HG03565 (cell line): ENCODE measurements around the gene ZNF507.

Source experiments
- ATAC-seq: cut with Tn5 transposase; IDR thresholded peaks from one replicate; pipeline ENCODE4 v1.9.1; 2021; ENCODE audit warnings: mild to moderate bottlenecking, moderate library complexity; ENCODE audit not compliant: unreplicated experiment

Gene ZNF507

DNA sequence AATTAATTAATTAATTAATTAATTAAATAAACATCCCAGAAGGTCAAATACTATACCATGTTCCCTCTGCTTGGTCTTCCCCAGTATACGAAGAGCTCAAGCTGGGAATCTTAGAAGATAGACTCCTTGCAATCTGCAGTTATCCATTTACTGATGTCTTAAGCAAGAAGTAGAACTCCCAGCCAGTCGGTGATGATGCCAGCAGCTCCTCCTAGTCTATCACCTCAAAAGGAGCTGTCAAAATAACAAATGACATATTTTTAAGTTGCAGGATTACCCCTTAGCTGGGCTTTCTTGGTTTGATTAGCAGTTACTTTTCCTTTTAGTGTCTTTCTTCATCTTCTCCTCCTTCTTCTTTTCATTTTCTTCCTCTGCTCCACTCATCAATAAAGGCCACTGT lies 6.0 kb upstream of the ZNF507 start:
- ATAC-seq: no peak

DNA sequence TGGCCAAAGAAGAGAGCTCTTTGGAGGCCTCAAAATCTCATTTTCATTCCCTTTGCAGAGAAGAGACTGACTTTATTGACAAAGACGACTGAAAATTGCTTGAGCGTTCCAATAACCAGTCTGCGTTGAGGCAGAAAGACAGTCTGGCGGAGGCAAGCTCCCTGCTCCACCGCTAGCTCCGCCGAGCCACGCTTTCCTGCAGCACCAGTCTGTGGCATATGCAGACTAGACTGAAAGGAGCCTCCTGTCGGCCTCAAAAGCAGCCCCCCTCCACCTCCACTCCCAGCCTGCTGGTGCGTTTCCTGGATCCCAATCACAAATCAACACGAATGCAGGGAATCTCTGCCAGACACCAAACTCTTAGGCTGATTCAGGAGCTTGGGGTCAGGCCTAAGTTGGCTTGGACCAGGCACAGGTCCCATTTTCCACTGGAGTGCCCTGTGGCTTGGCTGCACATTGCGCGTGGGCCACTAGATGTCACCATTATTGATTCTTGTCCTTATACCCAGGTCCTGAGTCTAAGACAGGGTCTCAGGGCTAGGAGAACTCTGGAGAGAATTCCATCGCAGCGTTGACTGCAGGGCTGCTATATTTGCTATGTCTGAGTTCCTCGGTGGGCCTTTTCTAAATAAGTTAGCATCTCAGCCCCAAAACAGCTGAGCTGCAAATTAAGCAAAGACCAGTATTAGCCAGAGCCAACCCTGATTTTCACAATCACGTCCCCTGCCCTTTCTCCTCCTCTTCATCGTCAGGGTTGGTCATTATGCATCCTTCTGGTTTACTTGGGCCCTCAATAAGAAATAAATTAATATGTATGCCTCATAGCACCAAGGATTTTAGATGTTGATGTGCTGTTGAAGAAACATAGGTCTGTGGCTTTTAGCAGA lies 5.2 kb upstream of the ZNF507 start:
- ATAC-seq: peak; percentile 69

DNA sequence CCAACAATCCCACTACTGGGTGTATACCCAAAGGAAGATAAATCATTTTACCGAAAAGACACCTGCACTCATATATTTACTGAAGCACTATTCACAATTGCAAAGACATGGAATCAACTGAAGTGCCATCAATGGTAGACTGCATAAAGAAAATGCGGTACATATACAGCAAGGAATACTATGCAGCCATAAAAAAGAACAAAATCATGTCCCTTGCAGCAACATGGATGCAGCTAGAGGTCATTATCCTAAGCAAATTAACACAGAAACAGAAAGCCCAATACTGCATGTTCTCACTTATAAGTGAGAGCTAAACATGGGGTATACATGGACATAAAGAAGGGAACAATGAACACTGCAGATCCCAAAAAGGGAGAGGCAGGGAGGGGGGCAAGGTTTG lies 2.7 kb upstream of the ZNF507 start:
- ATAC-seq: no peak

DNA sequence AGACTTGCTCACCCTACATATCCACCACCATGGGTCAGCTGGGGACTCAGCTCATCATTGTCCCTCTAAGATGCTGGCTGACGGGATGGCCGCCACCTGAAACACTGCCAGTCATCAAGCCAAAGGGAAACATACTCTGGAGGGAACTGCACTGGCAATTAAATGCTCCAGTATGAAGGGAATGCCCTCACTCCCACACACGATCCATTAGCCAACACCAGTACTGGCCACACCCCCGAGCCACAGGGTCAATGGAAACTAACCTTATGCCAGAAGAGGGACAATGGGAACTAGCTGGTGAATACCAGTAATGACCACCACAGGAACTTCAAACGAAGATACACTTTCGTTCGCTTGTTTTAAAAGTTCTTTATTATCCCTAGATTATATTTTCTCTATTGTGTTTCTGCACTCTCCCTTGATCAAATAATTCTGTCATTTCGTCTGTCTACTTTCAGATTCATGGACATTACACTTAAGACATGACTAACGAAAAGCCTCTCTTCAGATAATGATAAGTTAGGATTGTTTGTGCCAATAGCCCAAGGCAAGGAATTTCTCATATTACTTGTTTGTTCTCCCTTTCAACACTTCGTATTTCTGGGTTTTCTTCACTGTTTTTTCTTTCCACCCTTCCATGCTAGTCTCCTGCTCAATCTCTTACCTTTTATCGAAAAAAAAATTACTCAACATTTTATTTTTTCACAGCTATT lies 1.7 kb upstream of the ZNF507 start:
- ATAC-seq: no peak

- ATAC-seq: no peak
These were observed 1.5 kb downstream of the ZNF507 start for GRCh38 chr19:32346901-32347300.

DNA sequence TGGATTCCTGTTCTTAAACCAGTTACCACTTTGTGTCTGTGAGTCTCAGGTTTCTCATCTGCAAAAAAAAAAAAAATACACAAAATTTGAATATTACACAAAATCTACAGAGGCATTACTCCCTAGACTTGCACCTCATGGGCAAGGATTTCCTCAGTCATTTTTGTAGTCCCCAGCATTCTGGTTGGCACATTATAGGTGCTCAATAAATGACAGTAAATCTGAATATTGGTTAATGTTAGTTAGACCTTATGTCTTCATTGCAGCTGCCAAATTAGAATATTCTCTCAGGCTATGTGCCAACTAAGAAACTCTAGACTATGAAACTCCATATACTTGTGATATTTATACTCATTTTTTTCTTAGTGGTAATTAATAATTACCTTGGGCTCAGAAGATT lies 2.2 kb downstream of the ZNF507 start:
- ATAC-seq: no peak

- no peak for ATAC-seq
These were observed 3.6 kb downstream of the ZNF507 start for GRCh38 chr19:32349051-32349450.

DNA sequence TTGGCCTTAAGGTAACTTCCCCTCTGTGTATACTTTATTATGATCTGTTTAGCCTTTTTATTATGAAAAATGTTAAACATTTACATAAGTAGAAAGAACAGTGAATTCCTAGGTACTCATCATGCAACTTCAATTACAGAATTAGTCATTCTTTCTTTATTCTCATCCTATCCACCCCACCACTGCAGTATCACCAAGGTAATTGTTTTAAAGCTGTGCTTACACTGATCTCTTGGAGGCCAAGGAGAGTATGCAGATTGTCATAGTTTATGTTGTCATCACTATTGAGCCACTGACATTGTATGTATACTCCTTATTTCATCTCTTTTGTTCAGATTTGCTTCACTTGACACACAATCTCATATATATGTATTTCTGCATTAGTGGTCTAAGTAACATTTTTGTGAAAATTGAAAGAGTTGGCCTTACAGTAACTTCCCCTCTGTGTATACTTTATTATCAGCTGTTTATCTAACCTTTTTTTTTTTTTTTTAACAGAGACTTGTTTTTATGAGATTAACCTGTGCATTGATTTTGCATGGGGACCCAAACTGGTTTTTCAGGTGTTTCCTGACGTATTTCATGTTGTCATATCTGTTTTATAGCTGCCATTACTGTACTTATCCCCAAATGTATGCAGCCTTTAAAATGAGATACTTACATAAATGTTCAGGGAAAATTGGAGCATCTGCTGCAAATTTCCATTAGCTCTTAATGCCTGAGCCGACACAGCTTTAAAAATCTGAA lies 4.5 kb downstream of the ZNF507 start:
- ATAC-seq: no peak

GRCh38 chr19:32350471-32350865 lies 5.1 kb downstream of the ZNF507 start:
- ATAC-seq: no peak

- no peak for ATAC-seq
These were observed 5.6 kb downstream of the ZNF507 start for GRCh38 chr19:32350987-32351348.

DNA sequence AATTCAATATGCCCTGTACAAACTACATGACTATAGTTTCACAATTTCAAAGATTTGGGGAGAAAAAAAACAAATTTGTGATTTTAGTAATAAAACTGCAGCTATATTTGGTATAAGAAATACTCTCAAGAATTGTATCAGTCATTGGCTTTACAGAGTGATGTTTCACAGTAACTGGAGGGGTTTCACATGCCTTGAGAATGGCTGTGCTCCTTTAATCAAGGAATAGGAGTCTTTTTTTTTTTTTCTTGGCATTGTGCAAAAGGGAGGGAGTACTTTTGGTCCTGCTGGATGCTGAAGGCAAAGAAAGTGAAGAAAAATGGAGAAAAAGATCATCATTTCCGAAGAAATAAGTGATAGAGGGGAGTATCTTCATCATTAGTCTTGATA lies 6.8 kb downstream of the ZNF507 start:
- no peak for ATAC-seq

DNA sequence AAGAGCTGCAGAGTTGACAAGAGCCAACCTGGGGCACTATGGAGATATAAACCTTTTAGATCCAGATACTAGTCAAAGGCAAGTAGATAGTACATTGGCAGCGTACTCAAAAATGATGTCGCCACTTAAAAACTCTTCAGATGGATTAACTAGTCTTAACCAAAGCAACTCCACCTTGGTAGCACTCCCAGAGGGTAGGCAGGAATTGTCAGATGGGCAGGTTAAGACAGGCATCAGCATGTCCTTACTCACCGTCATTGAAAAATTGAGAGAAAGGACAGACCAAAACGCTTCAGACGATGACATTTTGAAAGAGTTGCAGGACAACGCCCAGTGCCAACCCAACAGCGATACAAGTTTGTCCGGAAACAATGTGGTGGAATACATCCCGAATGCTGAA lies 8.9 kb downstream of the ZNF507 start:
- ATAC-seq: no peak

DNA sequence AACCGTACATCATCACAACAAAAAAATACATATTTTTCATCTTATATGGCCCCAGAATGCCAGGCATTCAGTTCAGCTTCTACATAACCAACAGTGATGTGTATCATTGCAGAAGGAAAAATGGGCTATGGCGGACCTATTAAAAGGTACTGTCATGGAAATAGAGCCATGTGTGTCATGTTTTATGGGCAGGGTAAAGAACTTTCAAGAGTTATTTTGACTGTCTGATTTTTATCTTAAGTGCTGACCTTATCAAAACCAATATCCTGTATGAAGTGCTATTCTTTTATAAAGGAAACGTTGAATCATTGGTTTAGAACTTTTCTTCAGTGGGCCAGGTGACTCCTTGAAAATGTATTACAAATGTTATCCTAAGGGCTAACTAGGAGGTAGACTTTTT lies 9.9 kb downstream of the ZNF507 start:
- ATAC-seq: no peak

DNA sequence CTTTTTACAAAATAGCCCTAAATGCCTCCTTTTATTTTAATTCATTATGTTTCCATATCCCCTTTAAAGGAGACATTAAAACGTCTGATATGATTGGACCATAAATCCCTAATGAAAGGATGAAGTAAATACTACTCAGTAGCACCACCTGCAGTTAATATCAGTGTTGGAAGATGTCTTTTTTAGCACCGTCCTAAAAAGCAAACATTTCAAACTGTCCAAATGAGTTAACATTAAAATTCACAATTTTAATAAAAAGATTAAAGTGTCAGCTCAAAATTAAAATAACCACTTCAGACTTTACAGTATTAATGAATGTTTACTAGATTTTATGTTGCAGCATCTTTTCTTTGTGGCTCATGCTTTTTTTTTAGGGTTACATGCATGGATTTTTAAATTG lies 12.3 kb downstream of the ZNF507 start:
- ATAC-seq: no peak

GRCh38 chr19:32358321-32358720 lies 12.9 kb downstream of the ZNF507 start:
- ATAC-seq: no peak

GRCh38 chr19:32359581-32359980 lies 14.2 kb downstream of the ZNF507 start:
- ATAC-seq: no peak

- no peak for ATAC-seq
These were observed 16.3 kb downstream of the ZNF507 start for GRCh38 chr19:32361574-32362317.

GRCh38 chr19:32362318-32362691 lies 16.9 kb downstream of the ZNF507 start:
- no peak for ATAC-seq

DNA sequence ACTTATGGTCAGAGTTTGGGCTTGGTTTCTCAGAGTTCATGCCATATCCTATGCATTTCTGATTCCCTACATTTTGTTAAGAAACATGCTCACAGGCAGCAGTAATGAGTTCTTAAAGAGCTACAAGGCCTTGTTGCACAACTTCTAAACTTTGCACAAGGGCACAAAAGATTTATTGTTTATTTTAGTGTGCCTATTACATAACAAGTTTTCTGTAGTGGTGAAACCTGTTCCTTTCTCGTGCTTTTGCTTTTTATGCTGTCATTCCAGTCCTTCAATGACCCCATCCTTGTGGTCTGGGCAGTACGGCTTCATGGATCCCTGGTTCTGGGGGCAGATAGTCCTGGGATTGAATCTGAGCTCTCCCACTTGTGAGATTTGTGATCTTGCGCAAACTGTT lies 17.8 kb downstream of the ZNF507 start:
- no peak for ATAC-seq

DNA sequence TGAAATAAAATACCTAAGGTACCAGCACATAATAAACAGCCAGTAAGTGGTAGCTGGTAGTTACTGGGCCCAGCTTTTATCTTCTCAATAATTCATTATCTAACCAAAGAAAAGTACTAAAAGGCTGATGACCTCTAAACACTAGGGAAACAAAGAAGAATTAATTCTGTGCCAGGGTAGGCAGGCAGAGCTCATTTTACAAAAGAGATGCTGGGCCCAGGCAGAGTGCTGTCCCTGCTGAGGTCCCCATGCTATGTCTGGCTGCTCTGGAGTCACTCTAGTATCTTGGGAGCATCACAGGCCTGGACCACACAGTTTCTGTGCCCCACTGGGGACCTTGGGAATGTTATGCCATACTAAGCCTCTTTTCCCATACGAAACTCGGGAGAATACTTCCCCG lies 18.2 kb downstream of the ZNF507 start:
- no peak for ATAC-seq

DNA sequence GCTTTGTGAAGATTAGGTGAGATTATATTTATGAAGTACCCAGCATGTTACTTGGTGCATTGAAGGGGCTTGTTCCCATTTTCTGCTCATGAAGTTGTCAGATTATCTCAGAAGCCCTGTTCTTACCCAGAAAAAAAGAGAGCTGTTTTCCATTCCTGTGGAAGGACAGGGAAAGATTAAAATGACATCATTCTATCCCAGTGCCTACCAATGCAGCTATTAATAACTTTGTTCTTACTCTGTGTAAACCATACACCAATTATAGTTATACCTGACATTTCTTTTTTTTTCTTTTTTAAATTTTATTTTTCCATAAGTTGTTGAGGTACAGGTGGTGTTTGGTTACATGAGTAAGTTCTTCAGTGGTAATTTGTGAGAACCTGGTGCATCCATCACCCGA lies 18.6 kb downstream of the ZNF507 start:
- no peak for ATAC-seq
